GM10266 (cell line): Measurements from ENCODE around the gene SHROOM2.

Experiments used
- DNase-seq: peaks from one replicate; pipeline ENCODE4 v3.0.0; 2012; ENCODE audit errors: extremely low spot score
- TF ChIP-seq, protein P1 (sequence below): IDR thresholded peaks from 2 replicates; pipeline ENCODE4 v1.5.1; 2012; ENCODE audit warnings: mild to moderate bottlenecking, low read depth; ENCODE audit not compliant: control insufficient read depth, insufficient read depth; ENCODE audit errors: missing control alignments

SHROOM2 gene

DNA sequence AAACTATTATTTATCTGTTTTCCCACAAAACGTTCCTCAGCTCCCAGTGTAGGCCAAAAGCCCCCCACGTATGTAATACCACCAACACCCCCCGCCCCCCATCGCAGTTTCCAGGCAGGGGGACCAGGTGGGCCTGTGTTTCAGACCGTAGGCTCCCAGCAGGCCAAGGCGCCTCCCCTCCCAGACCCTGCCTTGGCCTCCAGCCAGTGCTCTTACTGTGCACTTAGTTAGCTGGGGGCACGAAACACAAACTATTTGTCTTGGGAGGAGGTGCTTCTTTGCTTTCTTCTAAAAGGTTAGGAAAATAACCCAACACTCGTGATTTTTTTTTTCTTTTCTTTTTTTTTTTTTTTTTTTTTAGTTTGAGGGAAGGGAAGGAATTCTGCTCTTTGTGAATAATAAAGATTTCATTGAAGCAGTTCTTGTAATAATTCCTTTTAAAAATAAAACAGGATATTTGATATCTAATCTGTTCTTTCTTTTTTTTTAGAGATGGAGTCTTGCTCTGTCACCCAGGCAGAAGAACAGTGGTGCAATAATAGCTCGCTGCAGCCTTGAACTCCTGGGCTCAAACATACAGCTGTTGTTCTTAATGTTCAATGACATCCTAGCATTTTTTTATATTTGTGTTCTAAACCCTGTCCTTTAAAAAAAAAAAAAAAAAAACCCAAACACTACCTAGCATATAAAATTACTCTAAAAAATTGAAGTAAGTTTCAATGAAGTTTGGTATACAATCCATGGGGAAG is 98.0 kb downstream of the SHROOM2 start:
- DNase-seq: no peak
- TF ChIP-seq, protein P1, sequence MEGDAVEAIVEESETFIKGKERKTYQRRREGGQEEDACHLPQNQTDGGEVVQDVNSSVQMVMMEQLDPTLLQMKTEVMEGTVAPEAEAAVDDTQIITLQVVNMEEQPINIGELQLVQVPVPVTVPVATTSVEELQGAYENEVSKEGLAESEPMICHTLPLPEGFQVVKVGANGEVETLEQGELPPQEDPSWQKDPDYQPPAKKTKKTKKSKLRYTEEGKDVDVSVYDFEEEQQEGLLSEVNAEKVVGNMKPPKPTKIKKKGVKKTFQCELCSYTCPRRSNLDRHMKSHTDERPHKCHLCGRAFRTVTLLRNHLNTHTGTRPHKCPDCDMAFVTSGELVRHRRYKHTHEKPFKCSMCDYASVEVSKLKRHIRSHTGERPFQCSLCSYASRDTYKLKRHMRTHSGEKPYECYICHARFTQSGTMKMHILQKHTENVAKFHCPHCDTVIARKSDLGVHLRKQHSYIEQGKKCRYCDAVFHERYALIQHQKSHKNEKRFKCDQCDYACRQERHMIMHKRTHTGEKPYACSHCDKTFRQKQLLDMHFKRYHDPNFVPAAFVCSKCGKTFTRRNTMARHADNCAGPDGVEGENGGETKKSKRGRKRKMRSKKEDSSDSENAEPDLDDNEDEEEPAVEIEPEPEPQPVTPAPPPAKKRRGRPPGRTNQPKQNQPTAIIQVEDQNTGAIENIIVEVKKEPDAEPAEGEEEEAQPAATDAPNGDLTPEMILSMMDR: no peak

DNA sequence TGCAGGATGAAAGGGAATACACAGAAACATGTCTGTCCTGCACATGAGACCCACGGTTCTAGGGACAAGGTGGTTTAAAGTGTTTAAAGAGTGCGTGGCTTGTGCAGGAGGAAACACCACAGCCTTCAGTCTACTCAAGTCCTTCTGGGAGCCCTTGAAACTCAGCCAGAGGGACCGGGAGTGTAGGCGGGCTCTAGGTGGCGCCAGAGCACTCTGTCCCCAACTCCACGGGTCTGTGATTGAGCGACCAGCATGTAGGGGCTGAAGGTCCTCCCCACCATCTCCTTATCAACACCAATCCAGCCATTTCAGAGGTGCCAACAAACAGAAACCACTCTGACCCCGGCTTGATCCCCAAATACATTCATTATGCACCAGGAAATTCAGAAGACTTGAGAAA is 98.9 kb downstream of the SHROOM2 start:
- peak; percentile 68 for DNase-seq
- TF ChIP-seq, protein P1: peak; percentile 69

DNA sequence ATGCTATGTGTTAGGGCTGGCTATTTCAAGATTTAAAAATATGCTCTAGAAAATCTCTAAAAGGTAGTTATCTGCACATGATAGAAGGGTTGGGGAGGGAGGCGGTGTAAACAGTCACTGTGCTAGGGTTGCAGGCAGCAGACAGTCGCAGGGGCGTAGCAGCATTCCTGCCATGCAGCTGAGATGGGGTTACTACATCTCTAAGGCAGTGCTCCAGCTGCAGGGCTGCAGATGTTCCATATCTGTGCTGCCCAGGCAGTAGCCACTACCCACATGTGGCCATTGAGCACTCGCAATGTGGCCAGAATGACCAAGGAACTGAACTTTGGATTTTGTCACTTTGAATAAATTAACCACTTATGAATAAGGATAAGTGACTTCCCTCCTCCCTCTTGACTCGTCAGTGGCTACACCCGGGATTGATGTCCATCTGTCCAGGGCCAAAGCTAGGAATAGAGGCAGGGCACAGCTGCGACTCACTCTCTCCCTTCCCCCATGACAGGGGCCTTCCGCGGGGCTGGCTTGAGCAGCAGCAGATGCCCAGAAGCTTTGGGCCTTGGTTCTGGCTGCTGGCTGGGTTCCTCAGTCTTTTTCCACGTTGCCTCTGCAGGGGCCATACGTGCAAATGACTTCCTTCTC is 101.5 kb downstream of the SHROOM2 start:
- DNase-seq: no peak
- TF ChIP-seq, protein P1: no peak

DNA sequence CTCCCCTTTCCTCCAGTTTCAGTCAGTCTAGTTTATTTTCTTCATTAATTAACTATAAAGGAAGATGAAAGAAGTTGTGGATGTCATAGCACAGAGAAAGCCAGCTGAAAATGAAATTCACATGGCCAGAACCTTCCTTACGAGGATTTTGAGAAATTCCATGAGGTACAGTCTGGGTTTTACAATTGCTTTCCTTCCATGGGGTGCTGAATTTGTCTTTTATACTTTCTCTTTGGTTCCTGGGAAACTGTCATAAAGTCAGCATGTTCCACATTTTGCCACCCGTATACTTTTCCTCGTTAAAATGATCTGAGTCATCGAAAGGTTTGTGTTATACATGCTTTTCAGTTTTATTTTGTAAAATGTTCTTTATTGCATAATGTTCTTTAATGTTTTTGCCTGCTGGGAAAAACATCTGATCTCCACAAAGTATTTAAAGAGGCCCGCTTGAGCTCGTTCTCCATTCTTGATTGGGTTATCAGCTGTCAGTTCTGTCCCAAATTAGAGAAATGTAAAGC is 102.8 kb downstream of the SHROOM2 start:
- TF ChIP-seq, protein P1: no peak
- DNase-seq: no peak

DNA sequence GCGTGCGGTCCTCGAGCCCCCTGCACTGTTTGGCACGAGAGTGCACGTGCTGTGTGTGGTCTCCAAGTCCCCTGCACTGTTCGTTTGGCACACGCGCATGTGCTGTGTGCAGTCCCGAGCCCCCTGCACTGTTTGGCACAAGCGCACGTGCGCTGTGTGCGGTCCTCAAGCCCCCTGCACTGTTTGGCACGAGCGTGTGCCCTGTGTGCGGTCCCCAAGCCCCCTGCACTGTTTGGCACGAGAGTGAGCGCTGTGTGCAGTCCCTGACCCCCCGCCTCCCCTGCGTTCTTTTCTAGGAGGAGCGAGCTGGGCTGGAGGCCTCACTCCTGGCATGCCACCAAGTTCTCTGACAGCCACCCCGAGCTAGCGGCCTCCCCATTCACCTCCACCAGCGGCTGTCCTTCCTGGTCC is 104.5 kb downstream of the SHROOM2 start:
- no peak for DNase-seq
- TF ChIP-seq, protein P1: no peak

DNA sequence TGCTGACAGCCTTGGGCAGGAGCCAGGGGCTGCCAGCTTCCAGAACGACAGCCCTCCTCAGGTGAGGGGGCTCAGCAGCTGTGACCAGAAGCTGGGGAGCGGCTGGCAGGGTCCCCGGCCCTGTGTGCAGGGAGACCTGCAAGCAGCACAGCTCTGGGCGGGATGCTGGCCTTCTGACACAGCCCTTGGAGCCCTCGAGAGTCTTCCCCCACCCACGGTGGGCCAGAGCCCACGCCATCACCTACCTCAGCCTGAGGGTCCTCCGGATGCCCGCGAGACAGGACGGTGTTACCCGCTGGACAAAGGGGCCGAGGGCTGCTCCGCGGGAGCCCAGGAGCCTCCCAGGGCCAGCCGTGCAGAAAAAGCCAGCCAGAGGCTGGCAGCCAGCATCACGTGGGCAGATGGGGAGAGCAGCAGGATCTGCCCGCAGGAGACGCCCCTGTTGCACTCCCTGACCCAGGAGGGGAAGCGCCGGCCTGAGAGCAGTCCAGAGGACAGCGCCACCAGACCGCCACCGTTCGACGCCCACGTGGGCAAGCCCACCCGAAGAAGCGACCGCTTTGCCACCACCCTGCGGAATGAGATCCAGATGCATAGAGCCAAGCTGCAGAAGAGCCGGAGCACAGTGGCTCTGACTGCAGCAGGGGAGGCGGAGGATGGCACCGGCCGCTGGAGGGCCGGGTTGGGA is 109.1 kb downstream of the SHROOM2 start:
- TF ChIP-seq, protein P1: no peak
- no peak for DNase-seq
